MCF 10A (cell line): ENCODE measurements around the gene SLC12A6. TPM values are rescaled to one million over a fixed set of nuclear protein-coding genes. Genes with fewer than 3 reads are reported as not detected.

Source experiments
- BruUV-seq: library from RNA; stranded (reverse); fragments of 400-500 nt; replicated peaks from 2 replicates; lab custom pipeline; 2021; lab: Mats Ljungman, UMichigan
- CTCF ChIA-PET: fragments of 300-600 bp; sonication (Branson Sonifier 250); formaldehyde crosslinking; extraction: SDS; loops from one replicate; lab custom pipeline; 2021; ENCODE audit warnings: antibody characterized with exemption, inconsistent platforms; lab: Yijun Ruan, JAX
- POLR2A ChIA-PET: fragments of 300-600, 350-650 bp; sonication (Branson Sonifier 250); formaldehyde crosslinking; extraction: SDS; loops from one replicate; lab custom pipeline; 2020; ENCODE audit warnings: antibody characterized with exemption, inconsistent platforms; lab: Yijun Ruan, JAX
- DNase-seq: peaks from one replicate; pipeline ENCODE4 v3.0.0-alpha.2; 2018; ENCODE audit not compliant: unreplicated experiment
- H3K27ac Mint-ChIP-seq: one replicate; pipeline ENCODE4 v1.8.0; 2022; ENCODE audit warnings: mild to moderate bottlenecking, low read depth, mixed read lengths; ENCODE audit not compliant: unreplicated experiment
- H3K27me3 Mint-ChIP-seq: one replicate; pipeline ENCODE4 v1.8.0; 2022; ENCODE audit warnings: mixed read lengths; ENCODE audit not compliant: insufficient read depth, unreplicated experiment
- H3K36me3 Mint-ChIP-seq: one replicate; pipeline ENCODE4 v1.8.0; 2022; ENCODE audit warnings: mild to moderate bottlenecking, moderate library complexity, mixed read lengths; ENCODE audit not compliant: insufficient read depth, unreplicated experiment
- H3K4me1 Mint-ChIP-seq: one replicate; pipeline ENCODE4 v1.8.0; 2022; ENCODE audit warnings: mixed read lengths; ENCODE audit not compliant: insufficient read depth, unreplicated experiment
- H3K4me3 Mint-ChIP-seq: one replicate; pipeline ENCODE4 v1.8.0; 2022; ENCODE audit warnings: mild to moderate bottlenecking, moderate library complexity, mixed read lengths; ENCODE audit not compliant: unreplicated experiment
- H3K9me3 Mint-ChIP-seq: one replicate; pipeline ENCODE4 v1.8.0; 2022; ENCODE audit warnings: mixed read lengths; ENCODE audit not compliant: unreplicated experiment
- intact Hi-C: fragments of 100-400 bp; cut with micrococcal nuclease; formaldehyde crosslinking; loops from 2 replicates; pipeline ENCODE4 v1.14.1; 2022
- total RNA-seq: library from RNA; stranded (reverse); gene quantifications from 2 replicates; pipeline ENCODE4 v1.2.3, GENCODE V29; 2022
- TF ChIP-seq, protein P1 (sequence below): fragments of 200-600 bp; IDR thresholded peaks from one replicate; pipeline ENCODE4 v1.8.0; 2022; ENCODE audit warnings: antibody characterized with exemption, mild to moderate bottlenecking; ENCODE audit not compliant: unreplicated experiment

Gene SLC12A6
- total RNA-seq, 1 experiment from 2014 or later: 11.7 TPM

DNA sequence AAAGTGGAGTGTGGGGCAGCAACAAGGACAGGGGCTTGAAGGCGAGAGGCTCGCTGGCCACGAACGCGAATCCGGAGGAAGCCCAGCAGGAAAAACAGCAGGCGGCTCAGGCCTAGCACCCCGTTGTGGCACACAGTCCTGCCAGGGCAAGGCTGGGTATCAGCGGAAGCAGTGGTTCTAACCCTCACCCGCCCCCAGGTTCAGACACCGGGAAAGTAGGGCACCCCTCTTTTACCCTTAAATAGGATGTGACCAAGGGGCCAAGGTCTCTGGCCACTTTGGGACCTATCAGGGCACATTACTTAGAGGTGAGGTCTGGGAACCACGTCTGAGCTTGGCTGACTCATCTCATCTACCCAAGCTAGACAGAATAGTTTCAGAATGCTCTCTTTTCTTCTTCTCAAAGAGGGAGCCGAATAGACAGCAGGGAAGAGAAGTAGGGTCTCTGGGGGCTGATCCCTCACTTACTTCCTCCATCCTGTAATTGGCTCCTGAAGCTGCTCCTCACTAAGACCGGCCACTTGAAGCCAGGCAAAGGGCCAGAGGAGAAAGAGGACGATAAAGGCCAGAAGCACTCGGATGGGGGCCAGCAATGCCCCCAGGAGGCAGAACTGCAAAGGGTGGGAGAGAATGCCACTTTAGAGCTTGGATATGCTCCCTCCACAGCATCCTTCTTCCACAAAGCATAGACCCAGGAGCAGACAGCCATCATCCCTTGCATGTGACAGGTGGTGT, 27.7 kb upstream of the SLC12A6 start:
- TF ChIP-seq, protein P1, sequence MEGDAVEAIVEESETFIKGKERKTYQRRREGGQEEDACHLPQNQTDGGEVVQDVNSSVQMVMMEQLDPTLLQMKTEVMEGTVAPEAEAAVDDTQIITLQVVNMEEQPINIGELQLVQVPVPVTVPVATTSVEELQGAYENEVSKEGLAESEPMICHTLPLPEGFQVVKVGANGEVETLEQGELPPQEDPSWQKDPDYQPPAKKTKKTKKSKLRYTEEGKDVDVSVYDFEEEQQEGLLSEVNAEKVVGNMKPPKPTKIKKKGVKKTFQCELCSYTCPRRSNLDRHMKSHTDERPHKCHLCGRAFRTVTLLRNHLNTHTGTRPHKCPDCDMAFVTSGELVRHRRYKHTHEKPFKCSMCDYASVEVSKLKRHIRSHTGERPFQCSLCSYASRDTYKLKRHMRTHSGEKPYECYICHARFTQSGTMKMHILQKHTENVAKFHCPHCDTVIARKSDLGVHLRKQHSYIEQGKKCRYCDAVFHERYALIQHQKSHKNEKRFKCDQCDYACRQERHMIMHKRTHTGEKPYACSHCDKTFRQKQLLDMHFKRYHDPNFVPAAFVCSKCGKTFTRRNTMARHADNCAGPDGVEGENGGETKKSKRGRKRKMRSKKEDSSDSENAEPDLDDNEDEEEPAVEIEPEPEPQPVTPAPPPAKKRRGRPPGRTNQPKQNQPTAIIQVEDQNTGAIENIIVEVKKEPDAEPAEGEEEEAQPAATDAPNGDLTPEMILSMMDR: no peak
- H3K27me3 Mint-ChIP-seq: no peaks in the 10 kb centered on the region
- peak overlapping the region; percentile 79 for H3K4me3 Mint-ChIP-seq
- POLR2A ChIA-PET: interaction anchor here (0.8 to 4.2 kb wide), 10 partner anchors 10 to 281 kb away, joined by 3 to 44 read pairs (median 16); partner anchors contain the start of genes EMC4, GOLGA8B, KATNBL1 and NOP10
- H3K36me3 Mint-ChIP-seq: peaks cover 22% of the 10 kb centered on the region
- no peak for DNase-seq
- H3K27ac Mint-ChIP-seq: peak overlapping the region; percentile 59
- H3K9me3 Mint-ChIP-seq: no peaks in the 10 kb centered on the region
- CTCF ChIA-PET: interaction anchor here (0.6 to 3.4 kb wide), 6 partner anchors 11 to 211 kb away, joined by 3 to 24 read pairs (median 4); partner anchors contain the start of genes KATNBL1, NOP10 and NUTM1
- H3K4me1 Mint-ChIP-seq: peaks cover 20% of the 10 kb centered on the region
- no TSS peak for BruUV-seq
- intact Hi-C loops: no loop called here

- no peak overlapping the region for H3K4me3 Mint-ChIP-seq
- DNase-seq: no peak
- ChIA-PET POLR2A (interaction anchor here (1.0 kb wide), 1 partner anchor 9 kb away, joined by 4 read pairs; no protein-coding TSS in a partner anchor), CTCF (interaction anchor here (1.0 kb wide), 1 partner anchor 20 kb away, joined by 3 read pairs; no protein-coding TSS in a partner anchor)
- TF ChIP-seq, protein P1: no peak
- H3K9me3 Mint-ChIP-seq: no peaks in the 10 kb centered on the region
- peaks cover 20% of the 10 kb centered on the region for H3K4me1 Mint-ChIP-seq
- no TSS peak for BruUV-seq
- intact Hi-C loops: no loop called here
- H3K36me3 Mint-ChIP-seq: peaks cover 28% of the 10 kb centered on the region
- H3K27ac Mint-ChIP-seq: no peak overlapping the region
- H3K27me3 Mint-ChIP-seq: no peaks in the 10 kb centered on the region
Observed at GRCh38 chr15:34364041-34364440, 26.5 kb upstream of the SLC12A6 start.

DNA sequence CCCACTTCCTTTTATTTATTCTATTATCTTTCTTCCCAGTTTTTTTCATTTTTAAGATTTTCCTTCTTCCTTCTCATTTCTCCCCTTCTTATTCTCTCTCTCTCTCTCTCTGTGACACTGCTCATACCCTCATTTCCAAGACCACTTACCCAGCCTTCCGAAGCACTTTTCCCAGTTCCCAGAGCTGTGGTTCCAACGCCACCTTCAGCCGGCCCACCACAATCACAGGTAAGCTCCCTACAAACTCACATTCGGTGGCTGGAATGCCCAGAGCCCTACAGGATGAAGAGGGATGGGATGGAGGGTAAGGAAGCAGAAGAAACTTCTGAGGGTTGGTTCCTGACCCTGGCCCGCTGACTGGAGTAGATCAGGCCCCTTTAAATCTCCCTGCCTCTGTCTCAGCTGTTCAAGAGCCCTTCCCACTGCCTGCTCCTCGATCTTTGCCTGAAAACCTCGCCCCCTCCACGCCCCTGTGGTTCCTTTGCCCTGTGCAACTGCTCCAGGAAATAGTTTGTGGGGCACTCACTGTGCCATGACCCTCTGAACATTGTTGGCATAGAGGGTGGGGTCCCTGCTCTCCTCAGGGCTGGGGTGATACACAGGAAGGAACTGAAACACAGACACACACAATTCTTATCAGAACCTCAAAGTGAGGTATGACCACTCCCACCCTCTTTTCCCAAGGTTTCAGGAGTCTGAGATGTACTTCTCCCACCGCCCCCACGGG, 24.6 kb upstream of the SLC12A6 start:
- intact Hi-C loops: no loop called here
- no TSS peak for BruUV-seq
- H3K9me3 Mint-ChIP-seq: no peaks in the 10 kb centered on the region
- no peak overlapping the region for H3K4me3 Mint-ChIP-seq
- no peak for DNase-seq
- peak overlapping the region; percentile 67 for H3K27ac Mint-ChIP-seq
- TF ChIP-seq, protein P1: no peak
- H3K4me1 Mint-ChIP-seq: peaks cover 20% of the 10 kb centered on the region
- no peaks in the 10 kb centered on the region for H3K27me3 Mint-ChIP-seq
- CTCF ChIA-PET: interaction anchor here (0.6 to 2.6 kb wide), 2 partner anchors 19 to 224 kb away, joined by 3 to 19 read pairs; partner anchors contain the start of genes NOP10 and NUTM1
- peaks cover 29% of the 10 kb centered on the region for H3K36me3 Mint-ChIP-seq
- POLR2A ChIA-PET: interaction anchor here (1.2 to 1.3 kb wide), 2 partner anchors 19 to 24 kb away, joined by 4 to 5 read pairs; partner anchors contain the start of genes NUTM1 and SLC12A6

- peaks cover 17% of the 10 kb centered on the region for H3K4me1 Mint-ChIP-seq
- peak overlapping the region; percentile 67 for H3K27ac Mint-ChIP-seq
- TF ChIP-seq, protein P1: no peak
- intact Hi-C loops: no loop called here
- no peaks in the 10 kb centered on the region for H3K9me3 Mint-ChIP-seq
- DNase-seq: no peak
- no peak overlapping the region for H3K4me3 Mint-ChIP-seq
- POLR2A ChIA-PET: interaction anchor here (1.2 to 1.8 kb wide), 3 partner anchors 18 to 43 kb away, joined by 4 to 5 read pairs (median 4); partner anchors contain the start of genes NUTM1 and SLC12A6
- H3K36me3 Mint-ChIP-seq: peaks cover 29% of the 10 kb centered on the region
- no TSS peak for BruUV-seq
- CTCF ChIA-PET: interaction anchor here (0.5 to 2.6 kb wide), 5 partner anchors 8 to 1633 kb away, joined by 3 to 19 read pairs (median 3); partner anchors contain the start of genes NOP10 and NUTM1
- H3K27me3 Mint-ChIP-seq: no peaks in the 10 kb centered on the region
Observed at GRCh38 chr15:34361278-34361677, 23.7 kb upstream of the SLC12A6 start.
